IMR-90 (cell line): ENCODE data around the gene SBF1.

Experiments
- BHLHE40 ChIP-seq: fragments of 150-350 bp; IDR thresholded peaks from 2 replicates; pipeline ENCODE4 v1.6.1; 2016; ENCODE audit warnings: mild to moderate bottlenecking, low read depth, low read length
- CEBPB ChIP-seq: IDR thresholded peaks from 2 replicates; pipeline ENCODE4 v1.6.1; 2012; ENCODE audit warnings: low read depth, low read length, improper control_type of control experiment
- CTCF ChIP-seq: conservative IDR thresholded peaks from 2 replicates; pipeline ENCODE4 v1.5.1; 2012; ENCODE audit warnings: mild to moderate bottlenecking, low read depth, low read length, improper control_type of control experiment
- MAZ ChIP-seq: IDR thresholded peaks from 2 replicates; pipeline ENCODE4 v1.6.1; 2012; ENCODE audit warnings: low read depth, mild to moderate bottlenecking, low read length, improper control_type of control experiment, moderate library complexity, borderline replicate concordance
- MXI1 ChIP-seq: IDR thresholded peaks from 2 replicates; pipeline ENCODE4 v1.6.1; 2012; ENCODE audit warnings: low read depth, mild to moderate bottlenecking, low read length, moderate library complexity, borderline replicate concordance
- NFE2L2 ChIP-seq: fragments of 150-350 bp; IDR thresholded peaks from 2 replicates; pipeline ENCODE4 v1.6.1; 2016; ENCODE audit warnings: low read depth, mild to moderate bottlenecking, low read length
- POLR2A ChIP-seq: IDR thresholded peaks from 2 replicates; pipeline ENCODE4 v1.6.1; 2012; ENCODE audit warnings: mild to moderate bottlenecking, low read depth, low read length
- RFX5 ChIP-seq: IDR thresholded peaks from 2 replicates; pipeline ENCODE4 v1.8.0; 2012; ENCODE audit warnings: low read depth, mild to moderate bottlenecking, low read length, moderate library complexity
- SMC3 ChIP-seq: fragments of 150-350 bp; IDR thresholded peaks from 2 replicates; pipeline ENCODE4 v1.6.1; 2016; ENCODE audit warnings: low read depth, mild to moderate bottlenecking, antibody characterized with exemption, low read length, moderate library complexity
- USF2 ChIP-seq: fragments of 150-350 bp; IDR thresholded peaks from 2 replicates; pipeline ENCODE4 v1.6.1; 2017; ENCODE audit warnings: mild to moderate bottlenecking, antibody characterized with exemption, low read length, low read depth

- TF ChIP-seq CTCF (no peak), USF2 (no peak), MAZ (no peak), POLR2A (no peak), MXI1 (no peak), NFE2L2 (no peak), RFX5 (no peak), BHLHE40 (no peak), CEBPB (no peak), SMC3 (no peak)
Observed at GRCh38 chr22:50445880-50446707, 28.7 kb downstream of the SBF1 start.
